Mesenteric fat pad (tissue), 1 donor: ENCODE measurements around the gene C12orf42. TPM values are rescaled to one million over a fixed set of nuclear protein-coding genes. Genes with fewer than 3 reads are reported as not detected.

Source experiments
- DNase-seq: peaks from one replicate; pipeline ENCODE4 v3.0.0-alpha.2; 2020; ENCODE audit warnings: low spot score
- total RNA-seq: library from RNA; stranded (reverse); fragmentation: NEBNext Ultra II Directional; extraction: Animal tissue kit (Norgen Biotek cat#: 25700); gene quantifications from one replicate; pipeline ENCODE4 v1.2.1, GENCODE V29; 2021
- donor health status: DM: yes; HTN: yes; CAD: no.

C12orf42 gene
- total RNA-seq, 1 donor from 2014 or later, result not detected

- no peak for DNase-seq
Measured at GRCh38 chr12:103273645-103274044, 222.1 kb downstream of the C12orf42 start.

GRCh38 chr12:103272949-103273348 lies 222.8 kb downstream of the C12orf42 start:
- DNase-seq, result no peak

DNA sequence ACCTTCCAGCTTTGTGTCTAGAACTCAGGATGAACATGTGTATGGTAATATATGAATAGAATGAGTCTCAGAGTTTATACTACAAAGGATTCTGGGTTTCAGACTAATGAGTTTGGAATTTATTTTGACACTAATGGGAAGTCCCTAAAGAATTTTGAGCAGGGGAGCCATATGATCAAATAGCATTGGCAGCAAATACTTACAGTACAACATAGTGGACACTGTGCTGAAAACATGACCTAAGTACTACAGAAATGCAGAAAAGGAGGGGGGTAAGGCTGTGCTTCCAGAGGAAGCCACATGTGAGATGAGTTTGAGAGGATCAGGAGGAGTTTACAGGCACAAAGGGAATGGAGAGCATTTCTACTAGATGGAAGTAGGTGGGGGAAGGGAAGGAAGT lies 225.8 kb downstream of the C12orf42 start:
- DNase-seq, result no peak

DNA sequence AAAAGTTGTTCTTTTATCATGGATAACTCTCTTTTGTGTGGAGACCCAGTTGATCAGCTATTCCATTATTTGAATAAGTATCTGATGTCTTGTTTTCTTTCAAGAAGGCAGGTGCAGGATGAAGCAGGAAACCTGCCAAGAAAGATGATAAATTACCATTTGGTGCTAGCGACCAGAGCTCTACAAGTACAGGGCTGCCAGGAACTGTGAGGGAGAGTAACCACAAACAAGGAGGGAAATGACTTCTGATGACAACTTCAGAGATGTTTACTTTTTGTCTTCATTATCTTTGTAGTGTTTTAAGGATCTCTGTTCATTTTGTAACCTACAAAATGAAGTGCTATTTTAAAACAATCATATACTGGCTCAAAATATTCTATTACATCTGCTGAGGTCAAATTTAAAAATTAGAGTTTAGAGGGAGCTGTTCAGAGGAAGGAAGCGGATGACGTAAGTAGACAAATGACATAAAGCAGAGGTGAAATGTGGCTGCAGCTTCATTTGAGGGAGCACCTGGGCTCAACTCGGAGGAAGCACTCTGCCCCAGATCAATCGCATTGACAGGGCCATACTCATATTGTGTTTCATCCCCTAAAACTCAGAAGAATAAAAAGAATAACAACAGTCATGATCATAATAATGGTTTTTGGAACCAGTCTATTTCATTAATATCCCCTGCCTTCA lies 226.8 kb downstream of the C12orf42 start:
- DNase-seq, result no peak

DNA sequence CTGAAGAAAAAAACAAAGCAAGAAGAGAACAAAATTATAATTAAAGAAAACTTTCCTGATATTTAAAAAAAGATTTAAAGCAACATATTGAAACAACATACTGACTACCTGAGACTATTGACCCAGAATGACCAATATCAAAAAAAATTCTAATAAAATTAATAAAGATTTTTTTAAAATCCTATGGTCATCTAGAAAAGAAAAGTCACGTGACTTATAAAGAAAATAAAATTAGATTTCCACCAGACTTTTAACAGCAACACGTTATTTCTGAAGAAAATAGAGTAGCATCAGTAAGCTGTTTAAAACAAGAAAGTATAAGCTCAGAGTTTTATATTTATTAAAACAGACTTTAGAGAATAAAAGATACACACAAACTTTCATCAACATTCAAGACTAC lies 238.0 kb downstream of the C12orf42 start:
- DNase-seq, result no peak

Other genes with a start within 250 kb of the C12orf42 start
- 0.35 TPM for gene STAB2, start 91.3 kb upstream of the C12orf42 start, total RNA-seq